Thyroid gland (tissue), 4 donors: ENCODE measurements around the gene KAT6B. TPM values are rescaled to one million over a fixed set of nuclear protein-coding genes. Genes with fewer than 3 reads are reported as not detected.

ENCODE experiments used
- DNase-seq, 2 donors: peaks; one replicate each; pipeline ENCODE4 v3.0.0-alpha.2; 2019
- H3K27ac ChIP-seq, 3 donors: fragments of 200-600 bp; sonication (generic); 1 replicate in 2 of 3; 2 replicates in 1 of 3; pipeline ENCODE4 v1.5.1; 2016 to 2019; ENCODE audit warnings: mild to moderate bottlenecking in 1 of 3, moderate library complexity in 1 of 3
- H3K27me3 ChIP-seq: fragments of 200-600 bp; sonication (generic); one replicate; pipeline ENCODE4 v1.5.1; 2019
- H3K36me3 ChIP-seq, 2 donors: fragments of 200-600 bp; sonication (generic); one replicate each; pipeline ENCODE4 v1.5.1; 2016 to 2019
- H3K4me1 ChIP-seq, 2 donors: fragments of 200-600 bp; sonication (generic); one replicate each; pipeline ENCODE4 v1.5.1; 2017 to 2019
- H3K4me3 ChIP-seq, 3 donors: fragments of 200-600 bp; sonication (generic); replicated peaks in 1 of 3; 1 replicate in 2 of 3; 2 replicates in 1 of 3; pipeline ENCODE4 v1.5.1; 2016; ENCODE audit warnings: mild to moderate bottlenecking in 1 of 3
- H3K9me3 ChIP-seq: fragments of 200-600 bp; sonication (generic); one replicate; pipeline ENCODE4 v1.5.1; 2017
- POLR2A ChIP-seq, 2 donors: fragments of 450-650 bp; IDR thresholded peaks; one replicate each; pipeline ENCODE4 v1.6.1; 2017; ENCODE audit warnings: antibody characterized with exemption in 2 of 2, mild to moderate bottlenecking in 2 of 2, moderate library complexity in 1 of 2
- WGBS, 2 donors: methylation state at CpG; one replicate each; pipeline ENCODE4 v1.1.5; 2017; 5-methylcytosine and 5-hydroxymethylcytosine counted together
- intact Hi-C: fragments of 100-400 bp; cut with DNase I; formaldehyde crosslinking; loops from one replicate; pipeline ENCODE4 v1.15.1; 2023
- total RNA-seq, 4 donors: library from RNA; depleted of rRNA; stranded (reverse); fragments of >200 nt; gene quantifications; one replicate each; pipeline ENCODE4 v1.2.3, GENCODE V29; 2016
- TF ChIP-seq, protein P1 (sequence below), 6 experiments: fragments of 200-600 bp in 3 of 6; fragments of 450-650 bp in 3 of 6; sonication (generic) in 3 of 6; IDR thresholded peaks; one replicate each; pipeline ENCODE4 v1.5.1; 2016 to 2019; ENCODE audit warnings: antibody characterized with exemption in 6 of 6, mild to moderate bottlenecking in 2 of 6, inconsistent platforms in 1 of 6, moderate library complexity in 1 of 6

The KAT6B gene
- total RNA-seq, 4 donors from 2014 or later = 56.5 to 115 (median 76.3) TPM

DNA sequence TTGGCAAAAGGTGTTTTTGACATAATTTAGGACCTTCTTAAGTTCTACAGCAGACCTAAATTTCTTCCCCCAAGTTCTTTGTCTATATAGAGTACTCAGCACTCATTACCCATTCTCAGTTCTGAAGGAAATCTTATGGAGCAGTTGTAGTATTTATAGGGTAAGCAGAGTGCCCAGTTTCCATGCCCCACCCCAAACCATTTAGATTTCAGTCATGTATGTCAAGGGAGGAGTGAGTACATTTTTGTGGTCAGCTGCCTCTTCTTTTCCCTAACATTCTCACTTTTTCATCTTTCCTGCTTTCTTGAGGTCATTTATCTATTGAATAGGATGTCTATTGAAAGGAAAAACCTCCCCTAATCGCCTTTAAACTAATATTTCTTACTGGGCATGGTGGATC, 83.3 kb downstream of the KAT6B start:
- Histone ChIP-seq H3K9me3 (no peaks in the 10 kb centered on the region), H3K27me3 (no peaks in the 10 kb centered on the region), H3K27ac (no peak overlapping the region), H3K4me3 (no peak overlapping the region), H3K36me3 (no peaks in the 10 kb centered on the region), H3K4me1 (peaks cover 18 to 21% of the 10 kb centered on the region in 2 donors)
- WGBS, 2 donors = 94 to 100% methylated on average over 1 of the region's 1 CpG
- no peak for TF ChIP-seq POLR2A (IDR thresholded peaks at IDR 0.05)
- TF ChIP-seq, protein P1, sequence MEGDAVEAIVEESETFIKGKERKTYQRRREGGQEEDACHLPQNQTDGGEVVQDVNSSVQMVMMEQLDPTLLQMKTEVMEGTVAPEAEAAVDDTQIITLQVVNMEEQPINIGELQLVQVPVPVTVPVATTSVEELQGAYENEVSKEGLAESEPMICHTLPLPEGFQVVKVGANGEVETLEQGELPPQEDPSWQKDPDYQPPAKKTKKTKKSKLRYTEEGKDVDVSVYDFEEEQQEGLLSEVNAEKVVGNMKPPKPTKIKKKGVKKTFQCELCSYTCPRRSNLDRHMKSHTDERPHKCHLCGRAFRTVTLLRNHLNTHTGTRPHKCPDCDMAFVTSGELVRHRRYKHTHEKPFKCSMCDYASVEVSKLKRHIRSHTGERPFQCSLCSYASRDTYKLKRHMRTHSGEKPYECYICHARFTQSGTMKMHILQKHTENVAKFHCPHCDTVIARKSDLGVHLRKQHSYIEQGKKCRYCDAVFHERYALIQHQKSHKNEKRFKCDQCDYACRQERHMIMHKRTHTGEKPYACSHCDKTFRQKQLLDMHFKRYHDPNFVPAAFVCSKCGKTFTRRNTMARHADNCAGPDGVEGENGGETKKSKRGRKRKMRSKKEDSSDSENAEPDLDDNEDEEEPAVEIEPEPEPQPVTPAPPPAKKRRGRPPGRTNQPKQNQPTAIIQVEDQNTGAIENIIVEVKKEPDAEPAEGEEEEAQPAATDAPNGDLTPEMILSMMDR (IDR thresholded peaks at IDR 0.05) = no peak
- intact Hi-C loops = no loop called here
- DNase-seq = no peak

DNA sequence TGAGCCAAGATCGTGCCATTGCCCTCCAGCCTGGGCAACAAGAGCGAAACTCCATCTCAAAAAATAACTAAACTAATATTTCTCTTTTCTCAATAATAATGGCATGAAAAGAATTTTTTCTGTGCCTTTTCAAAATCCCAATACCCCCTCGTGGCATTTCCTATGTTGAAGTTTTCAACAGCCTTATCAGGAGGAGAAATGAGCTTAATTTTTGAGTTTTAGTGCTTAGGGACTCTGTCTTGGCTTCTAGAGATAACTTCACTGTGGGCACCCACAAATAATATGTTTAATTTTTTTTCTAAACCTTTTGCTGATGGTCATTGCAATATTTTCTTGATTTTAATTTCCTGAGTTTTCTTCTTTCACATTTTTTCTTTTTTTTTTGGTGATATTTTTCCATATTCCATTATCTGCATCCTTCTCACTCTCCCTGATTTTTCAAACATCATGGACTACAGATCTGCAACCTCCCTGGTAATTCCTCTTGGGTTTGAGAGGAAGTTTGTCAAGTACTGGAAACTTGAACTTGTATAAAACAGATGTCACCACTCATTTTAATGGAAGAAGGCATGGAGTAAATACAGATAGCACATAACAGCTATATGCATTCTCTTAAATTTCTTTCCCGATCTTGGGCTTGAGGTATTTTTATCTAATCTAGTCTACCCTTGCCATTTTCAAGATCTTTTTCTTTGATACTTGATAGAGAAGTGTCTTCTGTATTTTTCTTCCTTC, 84.0 kb downstream of the KAT6B start:
- no peak overlapping the region for H3K27ac ChIP-seq
- 92 to 93% methylated on average over 4 of the region's 4 CpGs for WGBS, 2 donors

GRCh38 chr10:74910976-74911350, 84.6 kb downstream of the KAT6B start:
- DNase-seq = no peak
- Histone ChIP-seq H3K36me3 (no peaks in the 10 kb centered on the region), H3K27ac (no peak overlapping the region), H3K27me3 (no peaks in the 10 kb centered on the region), H3K9me3 (no peaks in the 10 kb centered on the region), H3K4me3 (no peak overlapping the region), H3K4me1 (peaks cover 18 to 21% of the 10 kb centered on the region in 2 donors)
- WGBS, 2 donors = 89 to 95% methylated on average over 2 of the region's 2 CpGs
- TF ChIP-seq POLR2A (IDR thresholded peaks at IDR 0.05) = no peak
- TF ChIP-seq, protein P1 (IDR thresholded peaks at IDR 0.05) = no peak
- intact Hi-C loops = no loop called here

More for the DNA sequence above, 84.0 kb downstream of the KAT6B start:
- TF ChIP-seq, protein P1 (IDR thresholded peaks at IDR 0.05) = no peak
- no peak for TF ChIP-seq POLR2A (IDR thresholded peaks at IDR 0.05)
- Histone ChIP-seq H3K9me3 (no peaks in the 10 kb centered on the region), H3K36me3 (no peaks in the 10 kb centered on the region), H3K27me3 (no peaks in the 10 kb centered on the region), H3K4me1 (peaks cover 18 to 21% of the 10 kb centered on the region in 2 donors), H3K4me3 (no peak overlapping the region)
- no peak for DNase-seq
- intact Hi-C loops = no loop called here

DNA sequence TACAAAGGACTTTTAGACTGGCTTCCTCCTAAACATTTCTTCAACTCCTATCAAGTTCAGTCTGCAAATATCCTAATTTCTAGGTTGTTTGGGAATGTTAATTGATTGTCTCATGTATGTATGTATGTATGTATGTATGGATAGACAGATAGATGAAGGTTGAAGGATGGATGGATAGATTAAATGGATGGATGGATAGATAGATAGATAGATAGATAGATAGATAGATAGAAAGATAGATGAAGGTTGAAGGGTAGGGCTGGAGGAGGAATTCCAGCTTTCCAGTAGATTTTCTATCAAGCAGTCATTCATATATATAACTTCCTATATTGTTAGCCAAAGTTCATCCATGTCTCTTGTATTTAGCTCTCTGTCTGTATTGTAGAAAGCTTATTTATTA, 85.8 kb downstream of the KAT6B start:
- Histone ChIP-seq H3K27ac (no peak overlapping the region), H3K9me3 (no peaks in the 10 kb centered on the region), H3K27me3 (no peaks in the 10 kb centered on the region), H3K36me3 (no peaks in the 10 kb centered on the region), H3K4me1 (peaks cover 14 to 16% of the 10 kb centered on the region in 2 donors), H3K4me3 (no peak overlapping the region)
- intact Hi-C loops = no loop called here
- TF ChIP-seq, protein P1 (IDR thresholded peaks at IDR 0.05) = no peak
- TF ChIP-seq POLR2A (IDR thresholded peaks at IDR 0.05) = no peak
- DNase-seq = no peak

DNA sequence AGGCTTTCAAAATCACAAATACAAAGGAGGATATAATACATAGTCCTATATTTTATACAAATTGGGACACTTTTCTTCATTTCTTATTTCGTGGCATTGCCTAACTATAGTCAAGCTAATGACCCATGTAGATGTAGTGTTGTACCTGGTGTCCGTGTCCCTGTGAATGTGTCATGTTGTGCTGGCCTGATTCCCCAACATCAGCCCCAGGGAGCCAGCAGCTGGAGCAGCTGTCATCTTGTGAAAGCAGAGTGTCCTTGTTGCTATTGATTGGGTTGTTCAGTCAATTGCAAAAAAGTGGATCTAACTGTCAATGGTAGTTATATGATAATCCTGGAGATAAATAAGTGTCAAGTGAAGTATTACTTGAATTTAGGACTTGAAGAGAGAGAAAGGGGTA, 86.3 kb downstream of the KAT6B start:
- Histone ChIP-seq H3K4me3 (no peak overlapping the region), H3K27me3 (no peaks in the 10 kb centered on the region), H3K9me3 (no peaks in the 10 kb centered on the region), H3K27ac (no peak overlapping the region), H3K4me1 (peaks cover 17 to 18% of the 10 kb centered on the region in 2 donors), H3K36me3 (no peaks in the 10 kb centered on the region)
- intact Hi-C loops = no loop called here
- DNase-seq = no peak
- TF ChIP-seq, protein P1 (IDR thresholded peaks at IDR 0.05) = no peak
- TF ChIP-seq POLR2A (IDR thresholded peaks at IDR 0.05) = no peak
- 88 to 94% methylated on average over 2 of the region's 2 CpGs for WGBS, 2 donors
